GM21529 (cell line): ENCODE results near the gene ZFYVE19.
"Not testable (repeated sequence)": the region's sequence is repeated elsewhere in the genome, so short reads cannot be mapped to it uniquely, and the experiment has no call there.

ENCODE experiments used
- ATAC-seq: cut with Tn5 transposase; IDR thresholded peaks from one replicate; pipeline ENCODE4 v1.9.1; 2021; ENCODE audit not compliant: unreplicated experiment

ZFYVE19 gene

DNA sequence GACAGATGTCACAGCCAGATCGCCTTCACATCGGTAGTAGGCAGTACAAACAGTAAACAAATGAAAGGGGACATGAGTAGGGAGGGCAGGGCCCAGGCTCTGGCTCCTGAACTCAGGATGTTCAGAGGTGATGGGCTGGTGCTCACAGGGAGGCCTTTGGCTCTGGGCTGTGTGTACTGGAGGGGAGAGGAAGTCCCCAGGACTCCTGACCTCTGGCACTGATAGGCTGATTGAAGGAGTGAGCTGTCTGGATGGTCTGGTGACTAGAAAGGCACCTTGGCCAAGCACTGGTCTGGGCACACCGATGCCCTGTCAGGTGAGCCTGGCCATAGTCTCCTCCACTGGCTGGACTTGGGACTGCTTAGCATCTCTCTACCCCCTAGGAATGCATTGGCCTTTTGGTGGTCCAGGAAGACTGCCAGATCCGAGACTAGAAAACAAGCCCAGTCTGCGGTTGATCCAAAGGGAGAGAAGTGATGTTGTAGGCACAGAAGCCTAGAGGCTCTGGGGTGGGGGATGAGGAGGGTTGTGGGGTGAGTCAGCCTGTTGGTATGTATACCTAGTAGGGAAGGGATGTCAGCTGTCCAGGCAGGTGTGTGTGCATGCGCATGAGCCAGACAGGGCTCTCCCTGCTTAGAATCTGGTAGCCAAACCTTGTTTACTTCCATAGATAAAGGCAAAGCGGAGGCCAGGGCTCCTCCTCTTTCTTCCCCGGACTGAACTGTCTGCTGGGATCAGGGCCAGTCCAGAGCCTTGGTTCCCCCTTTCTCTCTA, 38.8 kb downstream of the ZFYVE19 start:
- ATAC-seq = no peak

DNA sequence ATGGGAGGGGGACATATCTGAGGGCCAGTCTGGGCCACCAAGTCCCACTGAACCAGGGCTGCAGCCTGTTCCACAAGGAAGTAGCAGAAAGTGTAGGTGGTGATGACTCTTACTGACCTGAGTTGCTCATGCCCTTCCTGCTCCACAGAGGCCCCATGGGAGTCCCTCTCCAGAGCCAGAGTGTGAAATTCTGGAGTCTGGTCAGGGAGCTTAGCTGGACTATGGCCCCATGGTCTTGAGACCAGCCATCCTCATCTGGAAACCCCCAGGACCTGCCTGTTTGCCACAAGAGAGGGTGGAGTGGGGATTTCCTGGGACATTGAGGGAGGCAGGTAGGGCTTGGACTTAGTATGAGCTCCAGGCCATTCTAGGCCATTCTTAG, 39.9 kb downstream of the ZFYVE19 start:
- ATAC-seq = peak; percentile 10

GRCh38 chr15:40847223-40847961, 40.5 kb downstream of the ZFYVE19 start:
- peak; percentile 69 for ATAC-seq

DNA sequence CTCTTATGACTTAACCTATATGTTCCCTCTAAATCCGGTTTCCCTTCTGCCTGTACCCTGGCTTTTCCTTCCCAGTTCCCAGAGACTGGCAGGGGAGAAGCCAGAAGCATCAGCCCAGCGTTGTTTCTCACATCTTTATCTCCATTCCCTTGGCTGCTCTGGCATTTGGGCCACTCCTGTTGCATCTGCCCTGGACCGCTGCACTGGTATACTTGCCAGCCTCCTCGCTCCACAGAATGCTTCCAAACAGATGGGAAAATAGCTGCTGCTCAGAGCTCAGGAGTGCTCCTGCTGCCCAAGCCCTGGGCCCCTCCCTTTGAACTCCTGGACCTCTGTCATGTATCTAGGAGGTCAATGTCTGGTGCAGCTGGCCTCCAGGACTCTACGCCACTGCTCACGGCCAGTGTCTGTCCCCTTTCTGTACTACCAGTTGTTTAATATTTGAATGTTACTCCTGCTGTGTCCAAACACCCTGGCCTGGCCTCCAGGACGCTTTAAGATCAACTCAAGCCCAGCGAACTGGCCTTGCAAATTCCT, 43.8 kb downstream of the ZFYVE19 start:
- no peak for ATAC-seq

- no peak for ATAC-seq
Measured at GRCh38 chr15:40852529-40852928, 45.6 kb downstream of the ZFYVE19 start.

- ATAC-seq = no peak
Measured at GRCh38 chr15:40853241-40853890, 46.5 kb downstream of the ZFYVE19 start.

- ATAC-seq = no peak
Measured at GRCh38 chr15:40854161-40854560, 47.3 kb downstream of the ZFYVE19 start.

- ATAC-seq = no peak
Measured at GRCh38 chr15:40855706-40856234, 48.9 kb downstream of the ZFYVE19 start.

DNA sequence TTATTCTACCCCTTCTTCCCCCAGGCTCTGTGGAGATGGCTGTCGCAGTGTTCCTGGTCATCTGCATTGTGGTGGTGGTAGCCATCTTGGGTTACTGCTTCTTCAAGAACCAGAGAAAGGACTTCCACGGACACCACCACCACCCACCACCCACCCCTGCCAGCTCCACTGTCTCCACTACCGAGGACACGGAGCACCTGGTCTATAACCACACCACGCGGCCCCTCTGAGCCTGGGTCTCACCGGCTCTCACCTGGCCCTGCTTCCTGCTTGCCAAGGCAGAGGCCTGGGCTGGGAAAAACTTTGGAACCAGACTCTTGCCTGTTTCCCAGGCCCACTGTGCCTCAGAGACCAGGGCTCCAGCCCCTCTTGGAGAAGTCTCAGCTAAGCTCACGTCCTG, 49.9 kb downstream of the ZFYVE19 start:
- no peak for ATAC-seq

DNA sequence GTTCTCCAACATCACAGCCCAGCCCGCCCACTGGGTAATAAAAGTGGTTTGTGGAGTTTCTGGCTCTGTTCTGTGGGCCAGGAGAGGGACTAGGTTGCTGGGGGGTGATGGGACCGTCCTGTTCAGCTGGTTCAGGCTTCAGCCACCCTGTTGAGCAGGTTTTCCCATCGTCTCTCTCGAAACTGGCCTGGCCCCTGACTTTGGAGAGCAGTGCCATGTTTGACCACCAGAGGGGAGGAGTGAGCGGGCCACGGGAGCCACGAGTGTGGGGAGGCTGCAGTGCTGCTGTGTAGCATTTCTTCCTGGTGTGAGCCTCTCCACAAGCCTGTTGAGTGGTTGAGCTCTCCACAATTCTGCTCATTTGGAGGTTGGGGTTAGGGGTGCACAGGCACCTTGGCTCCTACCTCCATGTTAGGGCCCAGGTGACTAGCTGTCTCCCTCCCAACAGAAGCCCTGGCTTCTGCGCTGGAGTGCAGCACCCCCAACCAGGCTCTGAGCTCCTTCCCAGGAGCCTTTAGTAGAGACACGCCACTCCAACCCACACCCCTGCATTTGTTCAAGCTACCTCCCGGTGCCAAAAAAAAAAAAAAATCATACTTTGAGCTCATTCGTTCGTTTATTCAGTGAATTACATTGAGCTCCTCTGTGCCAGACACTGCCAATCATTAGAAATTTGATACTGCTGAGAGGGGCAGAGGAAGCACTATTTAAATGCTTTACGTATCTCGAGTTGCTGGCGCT, 50.9 kb downstream of the ZFYVE19 start:
- ATAC-seq = peak; percentile 78

- no peak for ATAC-seq
Measured at GRCh38 chr15:40858706-40859105, 51.8 kb downstream of the ZFYVE19 start.

GRCh38 chr15:40859206-40859851, 52.4 kb downstream of the ZFYVE19 start:
- peak; percentile 65 for ATAC-seq

DNA sequence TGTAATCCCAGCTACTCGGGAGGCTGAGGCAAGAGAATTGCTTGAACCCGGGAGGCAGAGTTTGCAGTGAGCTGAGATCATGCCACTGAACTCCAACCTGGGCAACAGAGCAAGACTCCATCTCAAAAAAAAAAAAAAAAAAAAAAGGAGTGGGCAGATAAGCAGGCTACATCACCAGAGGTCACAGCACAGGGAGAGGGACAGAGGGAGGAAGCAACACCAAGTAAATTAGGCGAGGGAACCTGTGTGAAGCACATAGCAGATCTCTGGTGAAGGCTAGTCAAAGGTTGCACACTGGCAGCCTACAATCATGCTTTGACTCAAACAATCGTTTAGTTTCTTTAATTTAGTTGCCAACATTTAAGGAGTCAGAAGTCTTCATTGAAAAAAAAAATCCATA, 54.3 kb downstream of the ZFYVE19 start:
- not testable (repeated sequence) for ATAC-seq

DNA sequence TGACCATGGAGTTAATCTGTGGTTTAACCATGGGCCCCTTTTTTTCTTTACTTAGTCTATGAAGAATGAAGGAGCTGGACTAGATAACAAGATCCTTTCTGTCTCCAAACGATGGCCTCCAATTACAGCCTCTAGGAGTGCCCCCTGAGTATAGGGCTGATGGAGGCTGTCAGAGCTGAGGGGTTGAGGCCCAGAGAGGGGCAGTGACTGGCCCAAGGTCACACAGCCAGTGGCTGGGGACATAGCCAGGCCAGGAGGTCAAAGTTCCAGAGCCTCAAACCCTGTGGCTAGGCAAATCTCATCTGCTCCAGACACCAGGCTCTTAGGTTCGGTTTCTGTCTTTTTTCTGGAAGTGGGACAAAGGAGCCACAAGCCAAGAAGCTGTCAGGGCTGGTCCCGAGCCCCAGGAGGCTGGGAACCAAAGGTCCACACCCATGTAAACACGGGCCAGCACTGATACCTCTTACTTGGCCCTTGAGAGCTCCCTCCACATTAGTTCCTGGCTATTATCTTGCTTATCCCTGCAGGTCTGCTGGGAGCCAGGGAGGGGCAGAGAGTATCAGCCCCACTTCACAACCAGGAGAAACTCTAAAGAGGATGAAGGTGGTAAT, 56.9 kb downstream of the ZFYVE19 start:
- no peak for ATAC-seq
